ENCODE measurements around the gene RAB31. TPM values are rescaled to one million over a fixed set of nuclear protein-coding genes. Genes with fewer than 3 reads are reported as not detected.

Gene RAB31
- total RNA-seq, 1 donor from 2014 or later: 36.0 TPM

- ChIA-PET POLR2A (no interaction called here), CTCF (no interaction called here)
- H3K27me3 Mint-ChIP-seq: no peaks in the 10 kb centered on the region
- no peak for DNase-seq
- intact Hi-C loops (cut with micrococcal nuclease): no loop called here
- no peak overlapping the region for H3K4me3 Mint-ChIP-seq
- peaks cover 7% of the 10 kb centered on the region for H3K9me3 Mint-ChIP-seq
- H3K27ac Mint-ChIP-seq: no peak overlapping the region
- no peak for ATAC-seq (ENCODE audit: low read depth)
- H3K36me3 Mint-ChIP-seq (ENCODE audit: low read depth): peaks cover 51% of the 10 kb centered on the region
- TF ChIP-seq, protein P1, sequence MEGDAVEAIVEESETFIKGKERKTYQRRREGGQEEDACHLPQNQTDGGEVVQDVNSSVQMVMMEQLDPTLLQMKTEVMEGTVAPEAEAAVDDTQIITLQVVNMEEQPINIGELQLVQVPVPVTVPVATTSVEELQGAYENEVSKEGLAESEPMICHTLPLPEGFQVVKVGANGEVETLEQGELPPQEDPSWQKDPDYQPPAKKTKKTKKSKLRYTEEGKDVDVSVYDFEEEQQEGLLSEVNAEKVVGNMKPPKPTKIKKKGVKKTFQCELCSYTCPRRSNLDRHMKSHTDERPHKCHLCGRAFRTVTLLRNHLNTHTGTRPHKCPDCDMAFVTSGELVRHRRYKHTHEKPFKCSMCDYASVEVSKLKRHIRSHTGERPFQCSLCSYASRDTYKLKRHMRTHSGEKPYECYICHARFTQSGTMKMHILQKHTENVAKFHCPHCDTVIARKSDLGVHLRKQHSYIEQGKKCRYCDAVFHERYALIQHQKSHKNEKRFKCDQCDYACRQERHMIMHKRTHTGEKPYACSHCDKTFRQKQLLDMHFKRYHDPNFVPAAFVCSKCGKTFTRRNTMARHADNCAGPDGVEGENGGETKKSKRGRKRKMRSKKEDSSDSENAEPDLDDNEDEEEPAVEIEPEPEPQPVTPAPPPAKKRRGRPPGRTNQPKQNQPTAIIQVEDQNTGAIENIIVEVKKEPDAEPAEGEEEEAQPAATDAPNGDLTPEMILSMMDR (IDR thresholded peaks at IDR 0.05): no peak
- no peaks in the 10 kb centered on the region for H3K4me1 Mint-ChIP-seq
Measured at GRCh38 chr18:9817725-9818422, 109.8 kb downstream of the RAB31 start.

DNA sequence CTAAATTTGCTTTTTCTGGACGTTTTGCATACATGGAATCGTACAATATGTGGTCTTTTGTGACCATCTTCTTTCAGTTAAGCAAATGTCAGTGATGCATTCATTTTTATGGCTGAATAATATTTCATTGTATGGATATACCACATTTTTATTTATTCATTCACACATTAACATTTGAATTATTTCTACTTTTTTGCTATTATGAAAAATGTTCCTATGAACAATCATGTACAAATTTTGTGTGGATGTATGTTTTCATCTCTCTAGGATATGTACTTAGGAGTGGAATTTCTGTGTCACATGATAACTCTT, 110.3 kb downstream of the RAB31 start:
- H3K9me3 Mint-ChIP-seq: peaks cover 7% of the 10 kb centered on the region
- DNase-seq (no peak), ATAC-seq (ENCODE audit: low read depth) (no peak)
- H3K27me3 Mint-ChIP-seq: no peaks in the 10 kb centered on the region
- no peaks in the 10 kb centered on the region for H3K4me1 Mint-ChIP-seq
- ChIA-PET CTCF (no interaction called here), POLR2A (no interaction called here)
- H3K27ac Mint-ChIP-seq: no peak overlapping the region
- intact Hi-C loops (cut with micrococcal nuclease): no loop called here
- TF ChIP-seq, protein P1 (IDR thresholded peaks at IDR 0.05): no peak
- no peak overlapping the region for H3K4me3 Mint-ChIP-seq
- peaks cover 47% of the 10 kb centered on the region for H3K36me3 Mint-ChIP-seq (ENCODE audit: low read depth)

- TF ChIP-seq, protein P1 (IDR thresholded peaks at IDR 0.05): no peak
- H3K27ac Mint-ChIP-seq: no peak overlapping the region
- intact Hi-C loops (cut with micrococcal nuclease): no loop called here
- no peak overlapping the region for H3K4me3 Mint-ChIP-seq
- no peaks in the 10 kb centered on the region for H3K27me3 Mint-ChIP-seq
- no peak for DNase-seq
- CTCF ChIA-PET: no interaction called here
- POLR2A ChIA-PET: no interaction called here
- H3K9me3 Mint-ChIP-seq: peaks cover 7% of the 10 kb centered on the region
- H3K36me3 Mint-ChIP-seq (ENCODE audit: low read depth): peaks cover 38% of the 10 kb centered on the region
- no peak for ATAC-seq (ENCODE audit: low read depth)
- peaks cover 2% of the 10 kb centered on the region for H3K4me1 Mint-ChIP-seq
Measured at GRCh38 chr18:9820127-9820526, 112.0 kb downstream of the RAB31 start.

- H3K27ac Mint-ChIP-seq: no peak overlapping the region
- DNase-seq (no peak), ATAC-seq (ENCODE audit: low read depth) (no peak)
- TF ChIP-seq, protein P1 (IDR thresholded peaks at IDR 0.05): no peak
- no peaks in the 10 kb centered on the region for H3K27me3 Mint-ChIP-seq
- no peak overlapping the region for H3K4me3 Mint-ChIP-seq
- H3K9me3 Mint-ChIP-seq: peaks cover 7% of the 10 kb centered on the region
- intact Hi-C loops (cut with micrococcal nuclease): no loop called here
- H3K4me1 Mint-ChIP-seq: peaks cover 8% of the 10 kb centered on the region
- H3K36me3 Mint-ChIP-seq (ENCODE audit: low read depth): peaks cover 38% of the 10 kb centered on the region
- POLR2A ChIA-PET: no interaction called here
- CTCF ChIA-PET: no interaction called here
Measured at GRCh38 chr18:9820719-9821118, 112.6 kb downstream of the RAB31 start.

- Mint-ChIP-seq H3K9me3 (peaks cover 6% of the 10 kb centered on the region), H3K36me3 (ENCODE audit: low read depth) (peaks cover 22% of the 10 kb centered on the region), H3K27ac (no peak overlapping the region), H3K4me1 (peaks cover 14% of the 10 kb centered on the region), H3K27me3 (no peaks in the 10 kb centered on the region), H3K4me3 (no peak overlapping the region)
- DNase-seq (no peak), ATAC-seq (ENCODE audit: low read depth) (no peak)
- intact Hi-C loops (cut with micrococcal nuclease): no loop called here
- CTCF ChIA-PET: no interaction called here
- TF ChIP-seq, protein P1 (IDR thresholded peaks at IDR 0.05): no peak
- POLR2A ChIA-PET: no interaction called here
Measured at GRCh38 chr18:9822587-9823185, 114.6 kb downstream of the RAB31 start.
